Aorta (tissue), 5 donors: ENCODE data around the gene SAMD1. TPM values are rescaled to one million over a fixed set of nuclear protein-coding genes. Genes with fewer than 3 reads are reported as not detected.
"Not testable (repeated sequence)": the region's sequence is repeated elsewhere in the genome, so short reads cannot be mapped to it uniquely, and the experiment has no call there.

Source experiments
- ATAC-seq: fragments of 200-7000 bp; cut with Tn5 transposase; one replicate; pipeline ENCODE4 v1.9.1; 2022; ENCODE audit warnings: moderate library complexity; ENCODE audit not compliant: low FRiP score
- DNase-seq, 2 donors: peaks; one replicate each; pipeline ENCODE4 v3.0.0-alpha.2; 2020
- H3K27ac ChIP-seq, 2 donors: one replicate each; pipeline ENCODE4 v1.5.1; 2013; ENCODE audit warnings: low read length in 2 of 2, mild to moderate bottlenecking in 2 of 2, moderate library complexity in 2 of 2, control low read depth in 1 of 2, inconsistent platforms in 1 of 2, low read depth in 1 of 2
- H3K27me3 ChIP-seq, 2 donors: one replicate each; pipeline ENCODE4 v1.6.1; 2013; ENCODE audit warnings: control low read depth in 1 of 2, low read length in 1 of 2, mild to moderate bottlenecking in 1 of 2, moderate library complexity in 1 of 2; ENCODE audit not compliant: insufficient read depth in 2 of 2, control insufficient read depth in 1 of 2
- H3K36me3 ChIP-seq, 2 donors: one replicate each; pipeline ENCODE4 v1.6.1; 2013; ENCODE audit warnings: control low read depth in 1 of 2, low read length in 1 of 2, mild to moderate bottlenecking in 1 of 2; ENCODE audit not compliant: insufficient read depth in 2 of 2, control insufficient read depth in 1 of 2
- H3K4me1 ChIP-seq, 2 donors: one replicate each; pipeline ENCODE4 v1.6.1; 2013; ENCODE audit warnings: low read length in 2 of 2, control low read depth in 1 of 2, mild to moderate bottlenecking in 1 of 2, moderate library complexity in 1 of 2; ENCODE audit not compliant: insufficient read depth in 2 of 2, control insufficient read depth in 1 of 2
- H3K4me3 ChIP-seq, 2 donors: one replicate each; pipeline ENCODE4 v1.5.1; 2013; ENCODE audit warnings: low read length in 2 of 2, control low read depth in 1 of 2, mild to moderate bottlenecking in 1 of 2
- H3K9me3 ChIP-seq: one replicate; pipeline ENCODE4 v1.6.1; 2013; ENCODE audit warnings: mild to moderate bottlenecking, low read length; ENCODE audit not compliant: control insufficient read depth
- WGBS, 2 donors: extraction: QIAGEN DNeasy Blood & Tissue Kit; methylation state at CpG; one replicate each; pipeline ENCODE4 v1.1.7; 2013; 5-methylcytosine and 5-hydroxymethylcytosine counted together
- intact Hi-C, 2 donors: fragments of 100-400 bp; cut with DNase I; formaldehyde crosslinking; loops; one replicate each; pipeline versions ENCODE4 v1.14.2 to v1.15.0; 2022
- polyA plus RNA-seq, 2 donors: library from polyadenylated mRNA; stranded (reverse); fragments of 200-250 nt; gene quantifications; one replicate each; pipeline ENCODE4 v1.2.3, GENCODE V29; 2013
- total RNA-seq, 2 donors: library from RNA; stranded (reverse); fragmentation: NEBNext Ultra II Directional; extraction: Animal tissue kit (Norgen Biotek cat#: 25700); gene quantifications; one replicate each; pipeline ENCODE4 v1.2.1, GENCODE V29; 2021
- donor health status: healthy with polysubstance abuse.
- donor health status: Bipolar disorder and iron deficiency.
- donor health status: DM: no; HTN: no; CAD: no.
- donor health status: DM: no; HTN: no; CAD: no.
- donor health status: DM: yes; HTN: yes; CAD: no.

The SAMD1 gene
- total and polyA plus RNA-seq, 4 donors, result 27.4 to 32.9 (median 28.3) TPM

DNA sequence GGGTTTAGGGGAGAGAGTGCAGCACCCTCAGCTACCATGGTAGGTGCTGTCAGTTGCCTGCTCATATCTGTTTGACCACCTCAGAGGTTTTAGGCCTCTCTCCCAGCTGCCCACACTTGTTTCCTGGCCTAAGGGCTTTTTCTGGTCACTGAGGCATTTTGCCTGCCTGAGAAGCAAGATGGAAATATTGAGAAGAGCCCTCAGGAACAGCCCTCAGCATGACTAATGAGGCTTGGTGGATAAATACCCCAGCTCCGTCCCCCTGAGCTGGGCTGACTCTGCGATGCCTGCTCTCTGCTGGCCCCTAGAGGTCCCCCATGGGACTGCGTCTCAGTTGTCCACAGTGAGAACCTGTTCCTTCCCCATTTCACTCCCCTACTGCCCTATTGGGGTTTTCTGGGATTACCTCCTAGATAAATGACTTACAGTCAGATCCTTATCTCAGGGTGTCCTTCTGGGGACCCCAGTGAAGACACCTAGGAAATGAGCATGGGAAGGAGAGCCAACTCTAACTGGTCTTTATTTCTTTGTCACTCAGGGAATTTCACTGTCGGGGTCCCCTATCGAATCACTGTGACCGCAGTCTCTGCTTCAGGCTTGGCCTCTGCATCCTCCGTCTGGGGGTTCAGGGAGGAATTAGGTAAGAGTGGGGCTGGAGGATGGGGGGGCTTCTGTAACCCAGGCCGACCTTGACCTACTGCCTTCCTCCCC is 42.0 kb downstream of the SAMD1 start:
- 82 to 83% methylated on average over 8 of the region's 8 CpGs for WGBS, 2 donors
- Histone ChIP-seq H3K27me3 (no peaks in the 10 kb centered on the region), H3K27ac (no peak overlapping the region), H3K4me3 (no peak overlapping the region), H3K9me3 (no peaks in the 10 kb centered on the region), H3K36me3 (no peaks in the 10 kb centered on the region), H3K4me1 (no peaks in the 10 kb centered on the region)
- intact Hi-C loops, result no loop called here
- ATAC-seq (no peak), DNase-seq (peak; percentile 66 to 89)

DNA sequence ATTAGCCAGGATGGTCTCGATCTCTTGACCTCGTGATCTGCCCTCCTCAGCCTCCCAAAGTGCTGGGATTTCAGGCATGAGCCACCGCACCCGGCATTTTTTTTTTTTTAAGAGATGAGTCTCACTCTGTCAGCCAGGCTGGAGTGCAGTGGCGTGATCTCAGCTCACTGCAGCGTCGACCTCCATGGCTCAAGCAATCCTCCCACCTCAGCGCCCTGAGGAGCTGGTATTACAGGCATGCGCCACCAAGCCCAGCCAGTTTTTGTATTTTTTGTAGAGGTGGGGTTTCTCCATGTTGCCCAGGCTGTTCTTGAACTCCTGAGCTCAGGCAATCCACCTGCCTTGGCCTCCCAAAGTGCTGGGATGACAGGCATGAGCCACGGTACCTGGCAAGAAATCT is 42.7 kb downstream of the SAMD1 start:
- H3K4me3 ChIP-seq, H3K27ac ChIP-seq, H3K27me3 ChIP-seq, DNase-seq, H3K36me3 ChIP-seq, H3K4me1 ChIP-seq, intact Hi-C loops, ATAC-seq, H3K9me3 ChIP-seq: not testable (repeated sequence)
- WGBS, 2 donors, result 97 to 98% methylated on average over 10 of the region's 10 CpGs

DNA sequence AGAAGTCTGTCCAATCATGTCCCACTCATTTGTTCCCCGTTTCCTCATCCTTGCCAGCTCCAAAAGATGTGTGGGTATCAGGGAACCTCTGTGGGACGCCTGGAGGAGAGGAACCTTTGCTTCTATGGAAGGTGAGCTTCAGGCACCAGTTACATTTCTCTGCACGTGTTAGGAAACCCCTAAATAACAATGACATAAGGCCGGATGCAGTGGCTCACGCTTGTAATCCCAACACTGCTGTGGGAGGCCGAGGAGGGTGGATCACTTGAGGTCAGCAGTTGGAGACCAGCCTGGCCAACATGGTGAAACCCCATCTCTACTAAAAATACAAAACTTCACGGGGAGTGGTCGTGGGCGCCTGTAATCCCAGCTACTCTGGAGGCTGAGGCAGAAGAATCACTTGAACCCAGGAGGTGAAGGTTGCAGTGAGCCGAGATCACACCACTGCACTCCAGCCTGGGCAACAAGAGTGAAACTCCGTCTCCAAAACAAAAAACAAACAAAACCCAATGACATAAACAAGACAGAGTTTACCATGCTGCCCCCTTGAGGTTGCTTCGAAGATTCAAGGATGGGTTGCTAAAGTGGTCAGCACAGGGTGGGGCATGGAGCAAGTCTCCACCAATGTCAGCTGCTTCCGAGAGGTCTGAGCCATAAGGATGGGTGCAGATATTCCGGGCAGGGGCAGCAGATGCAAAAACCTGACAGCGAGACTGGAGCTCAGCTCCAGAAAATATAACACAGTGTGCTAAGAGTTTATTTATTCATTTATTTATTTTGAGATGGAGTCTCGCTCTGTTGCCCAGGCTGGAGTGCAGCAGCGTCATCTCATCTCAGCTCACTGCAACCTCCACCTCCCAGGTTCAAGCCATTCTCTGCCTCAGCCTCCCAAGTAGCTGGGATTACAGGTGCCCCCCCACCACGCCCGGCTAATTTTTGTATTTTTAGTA is 47.6 kb downstream of the SAMD1 start:
- H3K36me3 ChIP-seq, H3K27ac ChIP-seq, intact Hi-C loops, H3K4me3 ChIP-seq, H3K27me3 ChIP-seq, H3K4me1 ChIP-seq, H3K9me3 ChIP-seq: not testable (repeated sequence)
- DNase-seq, result peak in 1 of 2 donors; percentile 53
- WGBS, 2 donors, result 67 to 73% methylated on average over 19 of the region's 19 CpGs
- ATAC-seq, result peak; percentile 78

DNA sequence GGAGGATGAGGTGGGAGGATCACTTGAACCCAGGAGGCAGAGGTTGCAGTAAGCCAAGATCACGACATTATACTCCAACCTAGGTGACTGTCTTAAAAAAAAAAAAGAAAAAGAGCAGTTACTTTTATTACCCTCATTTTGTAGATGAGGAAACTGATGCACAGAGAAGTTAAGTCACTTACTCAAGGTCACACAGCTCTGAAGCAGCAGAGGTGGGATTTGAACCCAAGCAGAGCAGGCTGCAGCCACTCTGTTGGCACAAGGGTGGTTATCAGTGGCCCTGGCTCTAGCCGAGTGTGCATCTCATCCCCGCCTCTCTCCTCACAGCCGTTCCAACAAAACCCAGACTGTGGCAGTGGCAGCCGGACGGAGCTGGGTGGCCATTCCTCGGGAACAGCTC is 51.4 kb downstream of the SAMD1 start:
- ATAC-seq (no peak), DNase-seq (no peak)
- H3K4me3 ChIP-seq, result no peak overlapping the region
- H3K9me3 ChIP-seq, result no peaks in the 10 kb centered on the region
- WGBS, 2 donors, result 88 to 90% methylated on average over 7 of the region's 7 CpGs
- intact Hi-C loops, result no loop called here
- no peaks in the 10 kb centered on the region for H3K27me3 ChIP-seq
- no peak overlapping the region for H3K27ac ChIP-seq
- H3K4me1 ChIP-seq, result no peaks in the 10 kb centered on the region
- H3K36me3 ChIP-seq, result no peaks in the 10 kb centered on the region

Other genes with a start within 250 kb of the SAMD1 start
- 1 to 10 TPM in 1 of 2 donors, not detected in 1; 1.0 TPM for gene NANOS3, start 213.6 kb downstream of the SAMD1 start, total RNA-seq
- 1 to 10 TPM in 1 of 2 donors, not detected in 1; 2.5 TPM for gene NANOS3, start 213.6 kb downstream of the SAMD1 start, polyA plus RNA-seq
- gene BRME1, start 184.6 kb downstream of the SAMD1 start, total RNA-seq, result 1 to 10 TPM; 2.0 to 2.3 TPM
- gene BRME1, start 184.6 kb downstream of the SAMD1 start, polyA plus RNA-seq, result 1 to 10 TPM; 1.8 to 3.1 TPM
- gene CC2D1A, start 184.6 kb downstream of the SAMD1 start, total RNA-seq, result 10 to 100 TPM; 26.9 to 37.2 TPM
- gene CC2D1A, start 184.6 kb downstream of the SAMD1 start, polyA plus RNA-seq, result 10 to 100 TPM; 22.3 to 67.6 TPM
- 1 to 10 TPM; 4.3 to 9.8 TPM for gene PODNL1, start 152.3 kb downstream of the SAMD1 start, total RNA-seq
- 10 to 100 TPM in 1 of 2 donors, 1 to 10 TPM in 1; 2.5 to 18.9 TPM for gene PODNL1, start 152.3 kb downstream of the SAMD1 start, polyA plus RNA-seq
- gene DCAF15, start 138.2 kb downstream of the SAMD1 start, total RNA-seq, result 10 to 100 TPM; 21.8 to 25.3 TPM
- 10 to 100 TPM in 1 of 2 donors, 1 to 10 TPM in 1; 8.8 to 41.4 TPM for gene DCAF15, start 138.2 kb downstream of the SAMD1 start, polyA plus RNA-seq
- gene RFX1, start 84.4 kb downstream of the SAMD1 start, total RNA-seq, result 10 to 100 TPM; 11.6 to 17.7 TPM
- 1 to 10 TPM; 1.9 to 4.6 TPM for gene RFX1, start 84.4 kb downstream of the SAMD1 start, polyA plus RNA-seq
- not detected for gene RLN3, start 62.6 kb downstream of the SAMD1 start, total RNA-seq
- gene RLN3, start 62.6 kb downstream of the SAMD1 start, polyA plus RNA-seq, result not detected
- gene IL27RA, start 59.0 kb downstream of the SAMD1 start, total RNA-seq, result 1 to 10 TPM; 2.8 to 5.5 TPM
- 1 to 10 TPM in 1 of 2 donors, under 1 TPM in 1; 0.36 to 1.3 TPM for gene IL27RA, start 59.0 kb downstream of the SAMD1 start, polyA plus RNA-seq
- under 1 TPM in 1 of 2 donors, not detected in 1; 0.63 TPM for gene PALM3, start 28.7 kb downstream of the SAMD1 start, total RNA-seq
- gene PALM3, start 28.7 kb downstream of the SAMD1 start, polyA plus RNA-seq, result 1 to 10 TPM in 1 of 2 donors, under 1 TPM in 1; 0.18 to 3.5 TPM
- 1 to 10 TPM; 1.2 to 2.2 TPM for gene MISP3, start 18.0 kb downstream of the SAMD1 start, total RNA-seq
- 1 to 10 TPM; 4.7 to 6.6 TPM for gene MISP3, start 18.0 kb downstream of the SAMD1 start, polyA plus RNA-seq
- gene C19orf67, start 5.0 kb downstream of the SAMD1 start, total RNA-seq, result not detected
- gene C19orf67, start 5.0 kb downstream of the SAMD1 start, polyA plus RNA-seq, result not detected
- 100 to 1,000 TPM; 123 to 125 TPM for gene PRKACA, start 27.0 kb upstream of the SAMD1 start, total RNA-seq
- gene PRKACA, start 27.0 kb upstream of the SAMD1 start, polyA plus RNA-seq, result 10 to 100 TPM; 53.7 to 56.3 TPM
- gene ASF1B, start 45.8 kb upstream of the SAMD1 start, total RNA-seq, result 1 to 10 TPM; 1.4 to 2.0 TPM
- 1 to 10 TPM in 1 of 2 donors, under 1 TPM in 1; 0.49 to 1.3 TPM for gene ASF1B, start 45.8 kb upstream of the SAMD1 start, polyA plus RNA-seq
- gene ADGRL1, start 115.4 kb upstream of the SAMD1 start, total RNA-seq, result 10 to 100 TPM; 11.0 to 26.3 TPM
- gene ADGRL1, start 115.4 kb upstream of the SAMD1 start, polyA plus RNA-seq, result 1 to 10 TPM; 5.3 to 6.3 TPM